SU-DHL-6 (cell line): ENCODE data around the gene ETV3L.

ENCODE experiments used
- CTCF ChIP-seq: fragments of 200-600 bp; sonication (generic); IDR thresholded peaks from one replicate; pipeline ENCODE4 v1.5.1; 2017; ENCODE audit warnings: antibody characterized with exemption, mild to moderate bottlenecking, low read length, moderate library complexity; ENCODE audit not compliant: insufficient read depth, poor library complexity, severe bottlenecking
- EZH2phosphoT487 ChIP-seq: fragments of 200-600 bp; sonication (generic), shearing (Covaris generic); conservative IDR thresholded peaks from 2 replicates; pipeline ENCODE4 v1.6.1; 2018; ENCODE audit warnings: mild to moderate bottlenecking, antibody characterized with exemption, low read length, moderate library complexity, mixed read lengths

DNA sequence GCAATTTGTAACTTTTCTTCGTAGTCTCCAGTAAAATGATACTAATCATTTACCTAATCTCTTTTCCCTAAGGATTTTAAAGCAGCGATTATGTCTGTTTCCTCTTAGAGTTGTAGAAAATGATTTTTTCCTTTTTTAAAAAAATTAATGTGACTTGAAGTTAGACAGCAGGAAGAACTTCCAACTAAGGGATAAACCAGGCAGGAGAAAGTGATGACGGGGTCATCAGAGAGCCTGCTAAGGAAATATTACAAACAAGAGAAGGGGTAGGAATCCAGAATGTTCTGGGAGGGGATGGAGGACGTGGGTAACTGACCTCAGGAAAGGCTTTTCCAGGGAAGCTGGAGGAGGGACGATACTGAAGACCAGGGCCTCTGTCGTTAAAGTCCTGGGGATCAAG, 8.8 kb upstream of the ETV3L start:
- TF ChIP-seq CTCF = no peak
- TF ChIP-seq EZH2phosphoT487 = no peak
